T-helper 1 cell treated with Interleukin-12 subunit alpha and Interleukin-12 subunit beta and Interleukin-4 antibody, amounts not matched to agents 30 ng/mL and 1 ng/mL, for 36 hours (primary cell): Measurements from ENCODE around the gene PPP1R7. TPM values are rescaled to one million over a fixed set of nuclear protein-coding genes. Genes with fewer than 3 reads are reported as not detected.
"Not testable (repeated sequence)": the region's sequence is repeated elsewhere in the genome, so short reads cannot be mapped to it uniquely, and the experiment has no call there.

Experiments used
- intact Hi-C: fragments of 100-400 bp; cut with micrococcal nuclease; formaldehyde crosslinking; loops from one replicate; pipeline ENCODE4 v1.15.1; 2024
- total RNA-seq: library from RNA; stranded (reverse); gene quantifications from 2 replicates; pipeline ENCODE4 v1.2.3, GENCODE V29; 2022

PPP1R7 gene
- total RNA-seq, 1 donor from 2014 or later, result 116 TPM

DNA sequence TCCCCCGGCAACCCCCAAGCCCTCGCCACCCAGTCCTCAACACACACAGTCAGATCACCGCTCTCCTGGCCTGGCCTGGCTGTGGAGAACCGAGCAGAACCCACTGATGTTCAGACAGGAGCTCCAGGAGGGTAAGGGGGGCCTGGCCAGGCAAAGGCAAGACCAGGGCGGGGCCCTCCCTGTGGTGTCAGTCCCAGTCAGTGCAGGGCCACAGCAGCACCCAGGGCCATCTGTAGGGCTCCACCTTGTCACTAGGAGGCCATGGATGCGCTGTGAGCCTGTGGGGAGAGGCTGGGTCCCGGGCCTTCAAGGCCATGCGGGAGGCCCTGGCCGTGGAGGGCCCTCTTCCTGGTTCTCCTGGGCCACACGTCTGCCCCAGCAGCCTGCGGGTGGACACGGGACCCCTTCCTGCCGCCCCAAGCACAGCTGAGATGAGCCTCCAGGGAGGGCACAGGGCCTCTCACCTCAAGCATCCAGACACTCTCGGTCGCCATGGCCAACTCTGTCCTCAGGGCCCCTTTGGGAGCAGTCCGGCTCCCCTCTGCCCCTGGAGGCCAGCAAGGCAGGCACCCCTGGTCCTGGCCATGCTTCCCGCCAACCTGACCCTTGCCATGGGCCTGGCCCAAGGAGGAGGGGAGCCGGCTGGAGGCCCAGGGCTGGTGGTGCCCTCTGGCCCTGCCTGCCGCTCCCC, 40.2 kb downstream of the PPP1R7 start:
- intact Hi-C loops, result no loop called here

GRCh38 chr2:241191081-241191480, 40.8 kb downstream of the PPP1R7 start:
- intact Hi-C loops, result no loop called here

DNA sequence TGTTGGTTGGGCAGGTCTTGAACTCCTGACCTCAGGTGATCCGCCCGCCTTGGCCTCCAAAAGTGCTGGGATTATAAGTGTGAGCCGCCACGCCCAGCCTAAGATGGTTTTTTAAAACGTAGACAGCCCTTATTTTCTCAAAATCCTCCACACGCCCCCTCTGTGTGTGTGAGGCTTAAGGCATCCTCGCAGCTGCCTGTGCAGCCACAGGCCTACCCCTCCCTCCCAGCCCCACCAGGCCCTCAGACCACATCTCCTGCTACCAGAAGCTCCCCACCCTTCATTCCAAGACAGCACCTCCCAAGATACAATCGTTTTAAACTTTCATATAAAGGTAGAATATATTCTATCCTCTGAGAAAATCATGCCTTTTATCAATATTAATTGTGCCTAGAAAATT, 43.0 kb downstream of the PPP1R7 start:
- intact Hi-C loops, result no loop called here

DNA sequence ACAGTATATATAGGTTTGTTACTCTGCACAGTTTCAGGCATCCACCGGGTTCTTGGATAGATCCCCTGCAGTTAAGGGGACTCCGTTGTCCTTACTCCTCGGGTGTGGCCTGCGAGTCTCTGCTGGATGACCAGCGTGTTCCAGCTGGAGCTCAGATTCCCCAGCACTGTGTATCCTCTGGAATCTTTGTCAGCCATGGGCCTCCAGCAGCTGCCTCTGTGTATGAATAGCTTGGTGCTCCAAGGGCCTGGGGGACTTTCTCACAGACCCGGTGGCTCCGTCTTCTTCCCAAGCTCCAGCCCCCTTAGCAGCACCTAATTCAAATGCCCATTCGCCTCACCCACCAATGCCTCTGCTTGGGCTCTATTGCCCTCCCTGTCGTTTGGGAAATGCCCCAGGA, 44.5 kb downstream of the PPP1R7 start:
- intact Hi-C loops, result no loop called here

DNA sequence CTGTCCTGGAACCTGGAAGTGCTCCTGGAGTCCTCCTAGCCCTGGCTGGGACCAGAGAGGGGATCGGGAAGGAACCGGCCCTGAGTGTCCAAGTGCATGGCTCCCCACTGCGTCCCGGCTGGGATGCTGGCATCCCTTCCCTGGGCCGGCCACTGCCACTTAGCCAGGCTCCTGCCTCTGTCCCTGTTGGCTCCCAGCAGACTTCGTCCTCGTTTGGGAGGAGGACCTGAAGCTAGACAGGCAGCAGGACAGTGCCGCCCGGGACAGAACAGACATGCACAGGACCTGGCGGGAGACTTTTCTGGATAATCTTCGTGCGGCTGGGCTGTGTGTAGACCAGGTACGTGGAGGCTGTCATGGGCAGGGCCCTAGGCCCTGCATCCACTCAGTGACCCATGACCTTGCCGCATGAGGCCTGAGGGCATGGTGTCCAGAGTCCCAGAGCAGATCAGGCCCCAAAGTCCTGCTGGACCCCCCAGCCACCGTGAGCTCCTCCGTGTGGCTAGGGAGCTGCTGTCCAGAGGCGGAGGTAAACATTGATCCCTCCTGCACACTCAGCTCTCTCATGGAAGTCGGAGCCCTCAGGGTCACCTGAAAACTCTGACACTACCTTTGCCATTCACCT, 45.4 kb downstream of the PPP1R7 start:
- intact Hi-C loops, result no loop called here

DNA sequence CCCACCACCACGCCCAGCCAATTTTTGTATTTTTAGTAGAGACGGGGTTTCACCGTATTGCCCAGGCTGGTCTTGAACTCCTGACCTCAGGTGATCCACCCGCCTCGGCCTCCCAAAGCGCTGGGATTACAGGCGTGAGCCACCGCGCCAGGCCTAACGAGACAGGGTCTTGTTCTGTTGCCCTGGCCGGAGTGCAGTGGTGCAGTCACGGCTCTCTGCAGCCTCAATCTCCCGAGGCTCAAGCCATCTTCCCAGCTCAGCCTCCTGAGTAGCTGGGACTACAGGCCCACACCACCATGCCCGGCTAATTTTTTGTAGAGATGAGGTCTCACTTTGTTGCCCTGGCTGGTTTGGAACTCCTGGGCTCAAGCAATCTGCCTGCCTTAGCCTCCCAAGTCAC, 47.0 kb downstream of the PPP1R7 start:
- intact Hi-C loops, result not testable (repeated sequence)

DNA sequence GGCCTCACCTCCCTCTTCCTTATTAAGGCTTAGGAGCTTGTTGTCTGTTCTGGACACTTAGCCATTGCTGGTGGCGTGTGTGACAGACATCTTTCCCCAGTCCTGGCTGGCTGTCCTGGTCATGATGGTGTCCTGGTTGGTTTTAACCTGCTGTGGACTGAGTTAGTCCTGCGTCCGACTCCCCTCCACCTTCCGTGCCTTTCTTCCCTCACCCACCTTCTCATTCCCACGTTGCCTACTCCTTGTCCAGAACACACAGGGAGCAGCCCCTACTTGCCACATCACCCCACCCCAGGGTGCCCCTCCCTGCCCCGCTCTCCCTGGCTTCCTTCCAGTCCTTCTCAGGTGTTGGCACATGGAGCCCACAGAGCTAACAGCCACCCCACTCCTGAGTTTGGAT, 47.7 kb downstream of the PPP1R7 start:
- intact Hi-C loops, result no loop called here

- intact Hi-C loops, result no loop called here
Measured at GRCh38 chr2:241198381-241199279, 48.4 kb downstream of the PPP1R7 start.

DNA sequence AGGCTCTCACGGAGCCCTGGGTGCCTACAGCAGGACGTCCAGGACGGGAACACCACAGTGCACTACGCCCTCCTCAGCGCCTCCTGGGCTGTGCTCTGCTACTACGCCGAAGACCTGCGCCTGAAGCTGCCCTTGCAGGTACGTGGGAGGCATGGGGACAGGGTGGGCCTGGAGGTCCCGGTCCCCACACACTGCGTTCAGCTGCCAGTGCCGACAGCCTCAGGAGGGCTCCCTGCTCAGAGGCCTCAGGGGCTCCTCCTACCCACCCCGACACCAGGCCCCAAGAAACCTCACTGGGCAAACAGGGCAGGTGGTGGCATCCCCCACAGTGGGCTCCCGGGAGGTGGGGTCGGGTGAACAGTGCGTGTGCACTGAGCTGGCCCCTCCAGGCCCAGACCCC, 49.0 kb downstream of the PPP1R7 start:
- intact Hi-C loops, result no loop called here

- intact Hi-C loops, result no loop called here
Measured at GRCh38 chr2:241199897-241200821, 49.9 kb downstream of the PPP1R7 start.

GRCh38 chr2:241200822-241201395, 50.6 kb downstream of the PPP1R7 start:
- intact Hi-C loops, result no loop called here

GRCh38 chr2:241201445-241202267, 51.4 kb downstream of the PPP1R7 start:
- intact Hi-C loops, result no loop called here

DNA sequence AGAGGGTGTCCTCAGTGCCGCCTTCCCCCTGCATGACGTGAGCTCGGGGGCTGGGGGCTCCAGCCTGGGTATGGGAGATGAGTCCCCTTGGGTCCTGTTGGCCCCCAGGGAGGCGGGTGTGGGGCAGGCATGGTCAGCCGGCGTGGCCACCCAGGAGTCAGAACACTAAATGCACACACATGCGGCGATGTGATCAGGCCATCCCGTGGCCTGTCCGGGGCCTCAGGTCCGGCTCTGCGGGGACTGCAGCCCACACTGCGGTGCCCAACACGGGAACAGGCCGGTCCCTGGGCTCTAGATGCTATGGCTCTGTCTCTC, 52.0 kb downstream of the PPP1R7 start:
- intact Hi-C loops, result no loop called here

DNA sequence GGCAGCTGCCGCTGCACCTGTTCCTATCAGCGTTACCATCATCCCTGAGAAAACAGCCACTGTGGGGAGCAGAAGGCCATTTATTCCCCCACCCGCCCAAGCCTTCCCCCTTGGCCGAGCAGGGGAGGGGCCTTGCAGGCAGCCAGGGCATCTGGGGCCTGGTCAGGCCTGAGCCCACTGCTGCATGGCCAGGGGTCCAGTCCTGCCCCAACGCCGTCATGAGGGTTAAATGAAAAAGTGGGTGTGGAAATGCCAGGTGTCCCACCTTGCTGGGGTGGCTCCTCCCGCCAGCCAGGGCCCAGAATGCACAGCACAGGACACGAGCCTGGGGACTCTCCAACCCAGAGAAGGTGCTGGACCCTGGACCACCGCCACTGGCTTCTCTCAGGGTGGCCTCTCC, 52.4 kb downstream of the PPP1R7 start:
- intact Hi-C loops, result no loop called here

- intact Hi-C loops, result no loop called here
Measured at GRCh38 chr2:241203218-241204009, 53.1 kb downstream of the PPP1R7 start.

DNA sequence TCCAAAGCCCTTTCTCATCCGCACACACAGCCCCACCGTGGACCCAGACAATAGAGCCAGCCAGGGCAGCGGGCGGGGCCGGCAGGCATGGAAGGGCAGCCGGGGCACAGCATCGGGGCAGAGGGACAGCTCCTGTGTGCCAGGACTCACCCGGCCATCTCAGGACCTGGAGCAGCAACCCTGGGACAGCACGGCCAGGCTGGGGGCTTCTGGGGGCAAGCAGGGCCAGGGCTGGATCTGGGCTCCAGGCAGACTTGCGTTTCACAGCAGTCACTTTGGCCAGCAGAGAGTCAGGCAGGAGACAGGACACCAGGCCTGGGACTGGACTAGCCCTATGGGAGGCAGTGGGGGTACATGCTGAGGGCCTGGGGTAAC, 53.7 kb downstream of the PPP1R7 start:
- intact Hi-C loops, result no loop called here

DNA sequence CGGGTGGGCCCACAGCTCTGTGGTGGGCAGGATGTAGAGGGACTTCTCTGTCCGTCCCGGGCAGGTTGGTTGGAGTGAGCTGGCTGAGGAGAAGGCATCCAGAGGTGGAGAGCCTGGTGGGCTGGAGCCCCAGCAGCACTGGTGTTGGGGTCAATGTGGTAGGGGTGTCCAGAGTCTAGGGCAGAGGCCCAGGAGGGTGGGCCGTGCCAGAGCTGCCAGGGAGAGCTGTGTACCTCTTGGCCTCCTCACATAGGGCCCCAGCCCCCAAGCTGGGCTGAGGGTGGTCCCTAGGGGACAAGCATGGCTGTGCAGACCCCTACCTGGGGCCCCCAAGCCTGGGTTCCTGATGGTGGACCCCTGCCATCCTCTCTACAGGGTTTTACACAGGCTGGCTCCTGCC, 54.2 kb downstream of the PPP1R7 start:
- intact Hi-C loops, result no loop called here

DNA sequence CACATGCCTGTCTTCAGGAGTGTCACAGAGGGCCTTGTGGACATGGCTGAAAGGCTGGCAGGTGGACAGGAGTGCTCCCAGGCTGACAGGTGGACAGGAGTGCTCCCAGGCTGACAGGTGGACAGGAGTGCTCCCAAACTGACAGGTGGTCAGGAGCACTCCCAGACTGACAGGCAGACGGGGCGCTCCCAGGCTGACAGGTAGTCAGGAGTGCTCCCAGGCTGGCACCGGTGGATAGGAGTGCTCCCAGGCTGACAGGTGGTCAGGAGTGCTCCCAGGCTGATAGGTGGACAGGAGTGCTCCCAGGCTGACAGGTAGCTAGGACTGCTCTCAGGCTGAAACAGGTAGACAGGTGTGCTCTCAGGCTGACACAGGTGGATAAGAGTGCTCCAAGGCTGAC, 54.8 kb downstream of the PPP1R7 start:
- intact Hi-C loops, result no loop called here

DNA sequence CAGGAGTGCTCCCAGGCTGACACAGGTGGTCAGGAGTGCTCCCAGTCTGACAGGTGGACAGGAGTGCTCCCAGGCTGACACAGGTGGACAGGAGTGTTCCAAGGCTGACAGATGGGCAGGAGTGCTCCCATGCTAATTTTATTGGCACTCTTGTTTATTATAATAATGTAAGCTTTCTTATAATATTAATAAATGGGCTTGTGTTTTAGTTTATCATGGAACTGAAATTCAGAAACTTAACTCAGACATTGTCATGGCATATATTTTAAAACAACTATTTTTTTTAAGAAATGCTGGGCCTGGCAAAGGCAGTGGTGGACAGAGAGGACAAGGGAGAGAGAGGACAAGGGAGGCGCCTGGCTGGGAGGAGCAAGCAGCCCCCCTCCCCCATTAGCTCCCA, 56.9 kb downstream of the PPP1R7 start:
- intact Hi-C loops, result no loop called here
